ENCODE data around the gene KCNIP1.
A peak's percentile ranks its signal among the peaks of the same experiment; 100 is the strongest.

Gene KCNIP1

GRCh38 chr5:170503990-170504596 is at the start of gene KCNIP1:
TSS of gene KCNIP1 (plus strand) at chr5:170504020.
- no peak for DNase-seq

- DNase-seq = no peak
Observed at GRCh38 chr5:170463426-170463825, 40.4 kb upstream of the KCNIP1 start.

- no peak for DNase-seq
Observed at GRCh38 chr5:170464280-170465127, 39.3 kb upstream of the KCNIP1 start.

GRCh38 chr5:170466553-170466952 is 37.3 kb upstream of the KCNIP1 start:
- DNase-seq = no peak

- DNase-seq = peak; percentile 70
Observed at GRCh38 chr5:170466988-170467707, 36.7 kb upstream of the KCNIP1 start.

GRCh38 chr5:170468633-170469285 is 35.1 kb upstream of the KCNIP1 start:
- DNase-seq = no peak

- DNase-seq = no peak
Observed at GRCh38 chr5:170469414-170469813, 34.4 kb upstream of the KCNIP1 start.

- no peak for DNase-seq
Observed at GRCh38 chr5:170470275-170470674, 33.5 kb upstream of the KCNIP1 start.

- DNase-seq = no peak
Observed at GRCh38 chr5:170470808-170471404, 32.9 kb upstream of the KCNIP1 start.

GRCh38 chr5:170471551-170472178 is 32.2 kb upstream of the KCNIP1 start:
- DNase-seq = no peak

GRCh38 chr5:170473642-170474041 is 30.2 kb upstream of the KCNIP1 start:
- DNase-seq = no peak

- DNase-seq = no peak
Observed at GRCh38 chr5:170474489-170475274, 29.1 kb upstream of the KCNIP1 start.

- DNase-seq = no peak
Observed at GRCh38 chr5:170475294-170476000, 28.4 kb upstream of the KCNIP1 start.

- no peak for DNase-seq
Observed at GRCh38 chr5:170476704-170477103, 27.1 kb upstream of the KCNIP1 start.

- DNase-seq = no peak
Observed at GRCh38 chr5:170477906-170478305, 25.9 kb upstream of the KCNIP1 start.

- no peak for DNase-seq
Observed at GRCh38 chr5:170478306-170478705, 25.5 kb upstream of the KCNIP1 start.

GRCh38 chr5:170479484-170479883 is 24.3 kb upstream of the KCNIP1 start:
- DNase-seq = no peak

- no peak for DNase-seq
Observed at GRCh38 chr5:170480260-170480659, 23.6 kb upstream of the KCNIP1 start.

GRCh38 chr5:170481849-170482248 is 22.0 kb upstream of the KCNIP1 start:
- DNase-seq = no peak

- DNase-seq = no peak
Observed at GRCh38 chr5:170482511-170482910, 21.3 kb upstream of the KCNIP1 start.
